ENCODE data around the gene EFCAB9. TPM values are rescaled to one million over a fixed set of nuclear protein-coding genes. Genes with fewer than 3 reads are reported as not detected.

The EFCAB9 gene
- total and polyA plus RNA-seq, 2 of the 13 experiments (the other 11 are each of a cell fraction or from before 2014, with no cell fraction given): not detected

GRCh38 chr5:172235132-172235780 lies 41.3 kb downstream of the EFCAB9 start (continued):
- TF ChIP-seq ZNF260 (CRISPR knock-in tag; IDR thresholded peaks at IDR 0.05; ENCODE audit: borderline replicate concordance, low read depth): no peak
- no peak for TF ChIP-seq SIX4 (CRISPR knock-in tag; IDR thresholded peaks at IDR 0.05)
- no peak for TF ChIP-seq RELA (CRISPR knock-in tag; IDR thresholded peaks at IDR 0.05)
- TF ChIP-seq ZNF614 (CRISPR knock-in tag; IDR thresholded peaks at IDR 0.05; ENCODE audit: borderline replicate concordance): no peak; the same call in 1 of the 2 replicates
- TF ChIP-seq JUND (CRISPR knock-in tag; IDR thresholded peaks at IDR 0.05): no peak
- TF ChIP-seq TBL1XR1 (IDR thresholded peaks at IDR 0.05; ENCODE audit: borderline replicate concordance, low read length, partially characterized antibody): no peak
- TF ChIP-seq ZNF576 (CRISPR knock-in tag; IDR thresholded peaks at IDR 0.05): no peak
- no peak for TF ChIP-seq ATF7 (IDR thresholded peaks at IDR 0.05)
- no peak for TF ChIP-seq ATF7 (CRISPR knock-in tag; IDR thresholded peaks at IDR 0.05)
- TF ChIP-seq, protein P1, sequence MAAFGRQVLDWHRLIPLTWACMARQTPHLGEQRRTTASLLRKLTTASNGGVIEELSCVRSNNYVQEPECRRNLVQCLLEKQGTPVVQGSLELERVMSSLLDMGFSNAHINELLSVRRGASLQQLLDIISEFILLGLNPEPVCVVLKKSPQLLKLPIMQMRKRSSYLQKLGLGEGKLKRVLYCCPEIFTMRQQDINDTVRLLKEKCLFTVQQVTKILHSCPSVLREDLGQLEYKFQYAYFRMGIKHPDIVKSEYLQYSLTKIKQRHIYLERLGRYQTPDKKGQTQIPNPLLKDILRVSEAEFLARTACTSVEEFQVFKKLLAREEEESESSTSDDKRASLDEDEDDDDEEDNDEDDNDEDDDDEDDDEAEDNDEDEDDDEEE (CRISPR knock-in tag; IDR thresholded peaks at IDR 0.05): no peak
- TF ChIP-seq KDM4B (CRISPR knock-in tag; IDR thresholded peaks at IDR 0.05): no peak
- TF ChIP-seq ZNF253 (CRISPR knock-in tag; IDR thresholded peaks at IDR 0.05; ENCODE audit: borderline replicate concordance): no peak
- no peak for TF ChIP-seq HNRNPUL1 (IDR thresholded peaks at IDR 0.05; ENCODE audit: low read depth, low read length)
- no peak for TF ChIP-seq SMAD1 (CRISPR knock-in tag; IDR thresholded peaks at IDR 0.05; ENCODE audit: borderline replicate concordance, low read depth)
- peak; percentile 70; the same call in 1 of the 2 replicates for TF ChIP-seq ZNF710 (CRISPR knock-in tag; IDR thresholded peaks at IDR 0.05; ENCODE audit: borderline replicate concordance)
- no peak for TF ChIP-seq HMGXB3 (CRISPR knock-in tag; IDR thresholded peaks at IDR 0.05; ENCODE audit: borderline replicate concordance)
- TF ChIP-seq CHCHD3 (CRISPR knock-in tag; IDR thresholded peaks at IDR 0.05): no peak
- TF ChIP-seq PHB2 (IDR thresholded peaks at IDR 0.05; ENCODE audit: partially characterized antibody): no peak
- no peak for TF ChIP-seq ZSCAN30 (CRISPR knock-in tag; IDR thresholded peaks at IDR 0.05)
